HG03060 (cell line): ENCODE measurements around the gene SULT4A1.

Experiments
- ATAC-seq: cut with Tn5 transposase; IDR thresholded peaks from one replicate; pipeline ENCODE4 v1.9.1; 2021; ENCODE audit warnings: low read depth, moderate number of reproducible peaks; ENCODE audit not compliant: unreplicated experiment

Gene SULT4A1

DNA sequence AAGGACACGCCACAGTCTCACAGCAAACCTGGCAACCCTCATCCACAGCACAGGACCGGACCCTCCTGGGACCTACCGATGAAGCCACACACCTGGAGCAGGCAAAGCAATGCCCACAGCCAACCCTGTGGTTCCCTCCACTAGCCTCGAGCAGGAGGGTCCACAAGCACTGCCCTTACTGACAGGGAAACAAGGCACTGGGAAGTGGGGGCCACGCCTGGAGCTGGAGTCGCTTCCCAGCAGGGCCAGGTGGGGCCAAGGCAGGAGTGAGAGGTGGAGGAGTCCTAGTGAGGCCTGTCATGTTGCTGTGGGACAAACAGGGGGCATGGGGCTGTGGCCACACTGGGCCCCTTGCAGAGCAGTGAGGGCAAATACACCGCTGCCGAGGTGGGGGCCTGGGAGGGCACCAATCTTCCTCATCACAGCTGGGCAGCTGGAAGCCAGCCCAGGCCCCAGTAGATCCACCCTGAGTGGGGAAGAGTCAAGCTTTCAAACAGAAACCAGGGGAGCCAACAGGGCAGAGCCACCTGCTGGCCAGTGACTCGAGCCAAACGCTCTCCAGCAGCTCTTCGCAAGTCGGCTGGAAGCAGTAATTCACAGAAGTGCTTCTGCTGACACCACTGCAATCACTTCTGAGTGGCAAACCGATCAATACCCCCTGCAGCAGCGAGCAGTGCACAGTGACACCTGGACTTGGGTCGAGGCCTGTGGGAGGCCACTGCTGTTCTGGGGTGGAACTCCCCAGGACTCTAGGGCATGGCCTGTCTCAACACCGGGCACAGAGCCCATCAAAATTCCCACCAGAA is 13.7 kb downstream of the SULT4A1 start:
- no peak for ATAC-seq

DNA sequence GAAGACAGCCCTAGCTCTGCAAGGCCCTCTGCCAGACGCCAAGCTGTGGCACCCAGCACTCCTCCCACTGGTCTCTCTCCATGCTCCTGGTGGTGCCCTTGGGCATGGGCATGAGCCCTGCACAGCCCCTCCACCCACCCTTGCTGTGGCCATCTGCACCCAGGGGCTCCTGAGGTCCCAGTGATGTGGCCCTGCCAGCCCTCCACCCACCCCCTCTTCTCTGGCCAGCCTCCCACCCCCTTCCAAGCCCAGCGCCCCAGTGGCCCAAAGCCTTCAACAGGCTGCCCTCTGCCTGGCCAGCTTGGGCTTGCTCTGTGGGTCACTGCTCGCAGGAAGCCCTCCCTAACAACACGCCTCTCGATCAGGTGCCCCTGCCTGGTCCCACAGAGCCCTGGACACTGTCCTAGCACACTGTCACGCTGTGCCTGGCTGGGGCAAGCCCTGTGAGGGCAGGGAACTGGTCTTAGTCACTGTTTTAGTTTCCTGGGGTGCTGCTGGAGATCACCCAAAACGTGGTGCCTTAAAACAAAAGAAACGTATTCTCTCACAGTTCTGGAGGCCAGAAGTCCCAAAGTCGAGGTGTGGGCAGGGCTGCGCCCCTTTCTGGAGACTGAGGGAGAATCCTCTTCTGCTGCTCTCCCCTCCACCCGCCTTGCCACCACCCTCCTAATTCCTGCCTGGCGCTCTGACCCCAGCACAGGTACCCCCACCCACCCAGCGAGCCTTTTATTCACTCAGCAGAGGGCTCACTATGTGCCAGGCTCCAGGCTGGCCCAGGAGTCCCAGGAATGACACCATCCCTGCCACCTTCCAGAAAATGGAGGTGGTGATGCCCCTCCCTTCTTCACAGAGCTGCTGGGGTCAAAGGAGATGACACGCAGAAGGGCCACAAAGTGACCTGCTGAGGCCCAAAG is 14.7 kb downstream of the SULT4A1 start:
- no peak for ATAC-seq

DNA sequence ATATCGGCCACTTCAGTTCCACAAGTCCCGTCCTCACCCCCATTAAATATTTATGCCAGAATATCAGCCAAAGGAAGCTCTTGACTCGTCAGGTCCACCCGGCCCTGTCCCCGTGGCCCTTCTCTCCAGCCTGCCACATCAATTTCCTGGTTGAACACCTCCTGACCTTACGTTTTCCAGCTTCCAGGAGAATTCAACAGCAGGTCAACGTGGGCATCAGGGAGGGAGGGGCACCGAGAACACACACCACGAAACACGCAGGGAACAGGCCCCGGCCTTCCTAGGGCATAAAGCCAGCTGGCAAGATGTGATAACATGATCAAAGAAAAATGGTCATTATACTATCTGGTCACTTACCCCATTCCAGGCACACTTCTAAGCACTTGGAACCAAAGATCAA is 15.3 kb downstream of the SULT4A1 start:
- no peak for ATAC-seq

DNA sequence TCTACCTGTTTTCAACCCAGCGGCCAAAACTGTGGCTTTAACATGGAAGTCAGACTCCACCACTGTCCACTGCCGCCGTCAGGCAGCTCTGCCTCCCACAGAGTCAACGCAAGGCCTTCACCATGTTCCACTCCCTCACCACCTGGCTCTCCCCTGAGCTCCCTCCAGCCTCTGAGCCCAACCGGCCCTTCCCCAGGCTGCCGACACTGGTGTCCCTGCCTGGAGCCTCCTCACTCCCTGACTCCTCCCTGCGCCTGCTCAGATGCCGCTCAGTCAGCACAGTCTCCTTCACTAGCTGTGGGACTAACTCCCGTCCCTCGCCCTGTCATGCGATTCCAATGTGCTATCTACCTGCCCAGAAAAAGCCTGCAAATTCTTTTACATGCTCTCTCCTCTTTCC is 16.3 kb downstream of the SULT4A1 start:
- no peak for ATAC-seq

DNA sequence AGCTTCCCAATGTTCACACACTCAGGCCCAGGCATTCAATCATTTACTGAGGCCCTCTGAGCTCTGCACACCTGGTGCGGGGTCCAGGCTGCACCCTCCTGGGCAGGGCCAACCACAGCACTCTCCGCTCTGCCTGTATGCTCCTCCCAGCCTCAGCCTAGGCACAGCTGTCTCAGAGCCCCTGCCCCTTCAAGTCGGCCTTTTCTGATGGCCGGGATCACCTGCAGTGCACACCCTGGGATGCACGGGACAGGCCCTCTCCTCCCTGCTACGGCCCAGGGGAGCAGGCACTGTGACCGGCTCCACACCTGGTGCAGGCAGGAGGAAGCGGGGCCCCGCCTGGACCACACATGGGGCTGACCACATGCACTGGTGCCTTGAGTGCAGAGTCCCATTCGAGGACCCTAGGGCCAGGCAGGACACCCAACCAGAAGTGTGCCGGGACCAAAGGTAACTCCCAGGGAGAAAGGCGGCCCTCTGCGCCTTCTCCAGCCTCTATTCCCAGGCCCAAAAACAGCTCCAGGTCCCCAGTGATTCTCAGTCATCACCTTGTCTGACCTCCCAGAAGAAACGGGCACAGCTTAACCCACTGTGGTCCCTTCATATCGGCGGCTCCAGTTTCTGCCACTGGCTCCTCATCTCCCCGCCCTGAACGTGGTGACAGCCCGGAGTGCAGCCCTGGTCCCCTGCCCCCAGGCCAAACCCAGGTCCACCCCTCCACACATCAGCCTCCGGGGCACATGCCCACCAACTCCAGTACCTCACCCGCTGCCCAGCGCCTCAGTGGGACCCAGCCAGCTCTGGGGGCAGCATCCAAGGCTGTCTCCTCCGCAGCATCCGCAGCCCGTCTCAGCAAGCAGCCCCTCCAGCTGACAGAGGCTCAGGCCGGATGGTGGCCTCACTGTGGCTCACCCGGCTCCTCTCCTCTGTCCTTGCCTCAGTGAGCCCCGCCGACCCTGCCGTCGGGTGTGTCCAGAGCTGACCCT is 17.5 kb downstream of the SULT4A1 start:
- no peak for ATAC-seq

DNA sequence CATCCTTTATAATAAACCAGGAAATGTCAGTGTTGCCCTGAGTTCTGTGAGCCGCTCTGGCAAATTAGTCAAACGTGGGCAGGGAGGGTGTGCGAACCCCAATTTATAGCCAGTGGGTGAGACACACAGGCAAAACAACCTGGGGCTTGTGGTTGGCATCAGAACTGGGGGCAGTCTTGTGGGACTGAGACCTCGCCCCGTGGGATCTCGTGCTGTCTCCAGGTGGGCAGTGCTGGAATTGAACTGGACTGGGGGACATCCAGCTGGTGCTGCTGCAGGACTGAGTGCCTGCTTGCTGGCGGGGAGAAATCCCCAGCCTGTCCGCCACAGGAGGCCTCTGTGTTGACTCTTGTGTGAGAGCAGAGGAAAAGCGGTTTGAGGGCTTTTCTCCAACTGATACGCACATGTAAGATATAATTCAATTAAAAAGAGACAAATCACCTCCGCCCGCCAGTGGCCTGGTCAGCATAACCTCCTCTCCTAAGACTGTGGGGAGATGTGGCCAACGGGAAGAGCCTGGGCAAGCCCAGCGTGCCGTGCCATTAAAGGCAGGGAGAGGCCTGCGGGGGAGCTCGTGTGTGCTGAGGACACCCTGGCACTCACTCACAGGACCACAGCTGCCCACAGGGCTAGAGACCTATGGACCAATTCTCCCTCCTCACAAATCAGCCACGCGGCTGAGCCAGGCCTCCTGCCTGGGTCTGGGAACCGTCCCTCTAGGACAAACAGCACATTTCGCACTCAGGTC is 18.4 kb downstream of the SULT4A1 start:
- no peak for ATAC-seq

DNA sequence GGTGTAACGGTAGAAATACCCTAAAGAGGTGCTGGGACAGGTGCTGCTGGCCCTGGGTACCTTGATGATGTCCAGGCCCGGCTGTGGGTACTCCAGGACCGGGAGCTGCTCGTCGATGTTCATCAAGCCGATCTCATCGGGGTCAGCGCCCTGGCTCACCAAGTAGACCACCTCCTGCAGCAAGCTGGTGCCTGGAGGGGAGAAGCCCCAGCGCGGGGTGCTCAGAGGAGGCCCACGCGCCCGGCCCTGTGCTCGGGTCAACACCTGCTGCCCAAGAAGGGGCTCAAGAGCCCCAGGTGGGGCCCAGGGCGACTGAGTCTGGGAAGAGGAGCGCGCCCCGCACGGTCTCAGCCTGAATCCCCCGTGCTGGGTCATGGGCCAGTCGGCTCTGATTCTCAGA is 20.6 kb downstream of the SULT4A1 start:
- no peak for ATAC-seq

DNA sequence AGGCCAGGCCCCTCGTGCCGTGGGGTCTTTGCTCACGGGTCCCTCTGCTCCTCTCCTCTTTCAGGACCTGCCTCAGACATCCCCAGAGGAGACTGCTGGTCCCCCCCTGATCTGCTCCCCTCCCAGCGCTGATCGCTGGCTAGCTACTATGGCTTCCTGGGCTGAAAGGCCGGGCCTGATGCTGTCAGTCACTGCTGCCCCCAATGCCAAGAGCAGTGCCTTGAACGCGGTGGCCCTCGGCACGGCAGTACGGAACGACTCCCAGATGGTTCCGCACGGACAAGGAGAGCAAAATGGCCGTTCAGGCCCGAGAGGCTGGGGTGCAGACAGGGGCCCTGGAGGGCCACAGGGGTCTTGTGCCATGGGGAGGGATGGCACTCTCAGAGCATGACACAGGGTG is 21.5 kb downstream of the SULT4A1 start:
- ATAC-seq, result no peak

DNA sequence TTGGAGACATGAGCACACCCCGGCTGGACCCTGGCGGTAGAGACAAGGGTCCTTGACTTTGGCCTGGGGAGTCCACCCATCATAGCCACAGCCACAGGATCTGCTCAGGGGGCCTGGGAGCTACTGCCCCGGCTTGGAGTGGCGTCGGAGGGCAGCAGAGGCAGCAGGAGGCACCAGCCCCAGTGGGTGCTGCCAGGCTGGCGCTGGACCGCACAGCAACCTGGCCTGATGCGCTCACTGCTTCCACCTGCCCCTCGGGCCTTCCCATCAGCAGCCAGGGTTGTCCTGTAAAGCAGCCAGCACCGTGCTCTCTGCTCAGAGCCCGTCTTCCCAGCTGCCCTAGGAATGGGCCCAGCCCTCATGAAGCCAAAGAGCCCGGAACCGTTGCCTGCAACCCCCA is 21.9 kb downstream of the SULT4A1 start:
- ATAC-seq, result no peak

DNA sequence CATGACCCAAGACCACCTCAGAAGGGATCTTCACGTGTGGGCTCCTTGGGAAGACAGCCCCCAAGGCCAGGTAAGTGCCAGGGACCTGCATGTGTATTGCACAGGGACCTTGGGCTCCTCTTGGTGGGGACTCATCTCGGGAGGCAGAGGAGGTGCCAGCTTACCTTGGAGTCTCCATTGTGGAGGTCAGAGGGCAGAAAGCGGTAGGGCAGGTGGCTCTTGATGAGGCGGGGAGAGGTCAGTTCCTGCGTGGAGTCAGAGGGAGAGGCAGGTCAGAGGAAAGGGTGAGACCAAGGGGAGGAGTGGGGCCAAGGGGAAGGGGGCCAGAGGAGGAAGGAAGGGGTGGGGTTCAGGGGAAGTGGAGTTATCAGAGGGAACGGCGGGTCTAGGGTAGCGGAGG is 22.5 kb downstream of the SULT4A1 start:
- ATAC-seq, result no peak

DNA sequence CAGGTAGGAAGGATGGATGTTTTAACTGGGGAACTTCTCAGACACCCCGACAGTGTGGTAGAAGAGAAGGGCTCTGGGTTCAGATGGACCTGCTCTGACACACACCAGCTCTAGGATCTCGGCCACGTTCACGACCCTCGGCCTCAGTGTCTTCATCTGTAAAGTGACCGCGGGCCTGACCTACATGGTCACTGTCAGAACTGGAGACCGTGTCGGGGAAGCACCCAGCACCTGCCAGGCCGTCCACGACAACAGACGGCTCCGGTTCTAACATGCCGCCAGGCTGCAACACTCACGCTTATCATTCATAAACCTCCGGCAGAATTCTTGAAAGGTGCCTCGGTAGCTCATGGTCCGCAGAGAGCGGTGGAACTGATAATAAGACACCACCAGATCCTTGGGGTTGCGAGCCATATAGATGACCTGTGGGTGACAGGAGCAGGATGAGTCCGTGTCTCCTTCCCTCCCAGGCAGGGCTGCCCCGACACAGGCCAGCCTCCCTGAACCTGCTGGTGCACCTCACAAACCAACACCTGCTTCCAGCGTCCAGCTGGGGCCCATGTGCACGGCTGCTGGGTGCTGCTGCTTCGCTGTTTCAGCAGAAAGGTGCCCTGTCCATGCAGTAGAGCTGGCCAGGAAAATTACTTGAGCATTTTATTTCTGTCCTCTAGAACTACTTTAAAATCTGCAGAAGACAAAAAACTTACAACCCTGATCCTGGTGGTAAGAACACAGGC is 23.6 kb downstream of the SULT4A1 start:
- ATAC-seq, result no peak

DNA sequence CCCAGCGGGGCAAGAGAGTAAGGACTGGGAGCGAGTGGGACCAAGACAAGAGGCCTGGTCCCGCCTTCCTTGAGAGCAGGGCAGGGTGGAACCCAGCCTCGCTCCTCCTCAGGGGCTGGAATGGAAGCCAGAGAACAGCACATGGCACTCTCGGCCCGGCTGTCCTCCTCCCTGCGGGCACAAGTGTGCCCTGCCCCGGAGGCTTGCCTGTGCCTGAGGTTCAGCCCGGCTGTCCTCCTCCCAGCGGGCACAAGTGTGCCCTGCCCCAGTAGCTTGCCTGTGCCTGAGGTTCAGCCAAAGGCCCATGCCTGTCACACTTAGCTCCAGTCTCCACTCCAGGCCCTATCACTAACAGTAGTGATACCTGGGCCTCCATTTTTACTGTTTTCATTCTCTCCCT is 24.2 kb downstream of the SULT4A1 start:
- ATAC-seq, result no peak

DNA sequence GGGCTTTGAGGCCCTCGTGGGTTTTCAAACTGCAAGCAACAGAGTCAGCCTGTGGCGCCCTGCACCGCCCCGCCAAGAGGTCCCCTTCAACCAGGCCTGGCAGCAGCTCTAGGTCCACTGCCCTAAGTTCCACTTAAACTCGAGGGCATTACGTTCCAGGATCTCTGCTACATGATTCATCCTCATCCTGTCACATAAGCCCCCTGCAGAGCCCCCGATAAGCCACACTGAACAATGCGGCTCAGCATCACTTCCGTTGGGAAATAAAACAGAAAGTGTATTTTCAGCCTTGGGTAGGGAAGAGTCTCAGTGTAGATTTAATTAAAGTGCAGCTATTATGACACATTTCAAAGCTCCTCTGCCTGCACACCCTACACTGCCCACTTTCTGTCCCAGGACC is 24.6 kb downstream of the SULT4A1 start:
- ATAC-seq, result no peak

DNA sequence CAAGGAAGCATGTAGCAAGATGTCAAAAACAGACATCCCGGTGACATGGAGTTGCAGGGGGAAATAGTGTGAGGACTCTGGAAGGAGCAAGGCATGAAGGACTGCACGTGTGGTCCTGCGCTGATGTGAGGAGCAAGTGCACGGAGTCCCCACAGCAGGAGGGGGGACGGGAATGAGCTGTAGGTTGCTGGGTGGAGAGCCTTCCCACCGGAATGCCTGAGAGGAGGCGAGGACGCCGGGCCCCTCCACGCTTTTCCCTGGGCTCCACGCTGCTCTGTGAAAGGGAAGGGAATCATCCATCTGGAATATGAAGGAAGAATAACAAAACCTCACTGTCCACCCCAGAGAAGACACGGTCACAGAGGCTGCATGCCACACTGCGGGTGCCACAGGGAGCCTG is 26.6 kb downstream of the SULT4A1 start:
- ATAC-seq, result no peak

DNA sequence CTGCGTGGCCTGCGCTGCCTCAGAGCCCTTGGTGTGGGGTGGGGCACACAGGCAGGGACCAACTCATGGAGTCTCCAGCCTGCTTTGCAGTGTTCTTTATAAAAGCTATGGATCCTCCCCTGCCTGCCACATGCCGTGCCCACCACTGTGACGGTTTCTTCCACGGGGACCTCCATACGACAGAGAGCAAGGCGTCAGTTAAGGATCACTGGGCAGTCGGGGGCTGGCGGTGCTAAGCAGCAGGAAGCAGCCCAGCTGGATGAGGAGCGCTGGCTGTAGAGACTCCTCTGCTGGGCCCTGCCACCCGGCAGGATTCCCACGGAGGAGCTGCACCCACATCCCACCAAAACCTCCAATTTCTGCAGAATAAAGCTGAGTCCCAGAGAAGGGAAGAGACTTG is 27.1 kb downstream of the SULT4A1 start:
- ATAC-seq, result no peak

DNA sequence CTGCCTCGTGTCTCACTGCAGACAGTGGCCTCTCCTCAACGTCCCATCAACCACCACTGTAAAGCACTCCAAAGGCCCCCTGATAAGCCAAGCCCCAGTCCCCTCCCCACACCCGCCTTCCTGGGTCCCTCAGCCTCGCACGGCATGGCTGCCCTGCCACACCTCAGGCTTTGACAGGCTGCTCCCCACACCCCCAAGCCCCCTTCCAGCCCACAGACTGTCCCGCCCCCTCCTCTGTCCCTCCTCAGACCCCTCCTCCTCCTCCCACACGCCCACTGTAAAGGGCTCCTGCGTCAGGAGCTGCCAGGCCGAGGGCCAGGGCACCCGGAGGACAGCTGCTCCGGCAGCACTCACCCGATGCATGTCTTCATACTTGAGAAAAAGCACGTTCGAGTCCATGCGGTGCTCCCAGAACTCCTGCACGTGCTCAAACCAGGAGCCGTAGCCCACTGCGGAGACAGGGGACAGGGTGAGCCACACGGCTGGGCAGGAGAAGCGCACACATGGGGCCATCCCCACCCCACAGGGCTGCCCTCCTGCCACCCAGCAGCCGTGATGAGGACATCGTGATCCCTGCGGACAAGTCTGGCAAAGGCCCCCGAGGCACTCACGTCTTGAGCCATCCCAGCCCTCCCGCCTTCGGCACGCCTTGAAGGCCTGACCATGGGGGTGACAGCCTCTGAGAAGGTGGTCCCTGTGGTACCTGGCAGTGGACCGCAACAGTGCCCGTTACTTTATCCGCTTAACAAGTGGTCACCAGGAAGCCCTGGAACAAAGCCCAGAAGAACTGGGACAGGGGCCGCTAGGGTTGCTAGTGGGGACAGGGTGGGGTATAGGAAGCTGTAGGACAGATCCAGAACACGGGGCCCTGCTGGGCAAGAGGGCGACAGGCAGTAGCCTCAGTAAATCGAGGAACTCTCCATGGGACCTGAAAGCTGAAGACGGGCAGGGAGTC is 28.8 kb downstream of the SULT4A1 start:
- no peak for ATAC-seq

DNA sequence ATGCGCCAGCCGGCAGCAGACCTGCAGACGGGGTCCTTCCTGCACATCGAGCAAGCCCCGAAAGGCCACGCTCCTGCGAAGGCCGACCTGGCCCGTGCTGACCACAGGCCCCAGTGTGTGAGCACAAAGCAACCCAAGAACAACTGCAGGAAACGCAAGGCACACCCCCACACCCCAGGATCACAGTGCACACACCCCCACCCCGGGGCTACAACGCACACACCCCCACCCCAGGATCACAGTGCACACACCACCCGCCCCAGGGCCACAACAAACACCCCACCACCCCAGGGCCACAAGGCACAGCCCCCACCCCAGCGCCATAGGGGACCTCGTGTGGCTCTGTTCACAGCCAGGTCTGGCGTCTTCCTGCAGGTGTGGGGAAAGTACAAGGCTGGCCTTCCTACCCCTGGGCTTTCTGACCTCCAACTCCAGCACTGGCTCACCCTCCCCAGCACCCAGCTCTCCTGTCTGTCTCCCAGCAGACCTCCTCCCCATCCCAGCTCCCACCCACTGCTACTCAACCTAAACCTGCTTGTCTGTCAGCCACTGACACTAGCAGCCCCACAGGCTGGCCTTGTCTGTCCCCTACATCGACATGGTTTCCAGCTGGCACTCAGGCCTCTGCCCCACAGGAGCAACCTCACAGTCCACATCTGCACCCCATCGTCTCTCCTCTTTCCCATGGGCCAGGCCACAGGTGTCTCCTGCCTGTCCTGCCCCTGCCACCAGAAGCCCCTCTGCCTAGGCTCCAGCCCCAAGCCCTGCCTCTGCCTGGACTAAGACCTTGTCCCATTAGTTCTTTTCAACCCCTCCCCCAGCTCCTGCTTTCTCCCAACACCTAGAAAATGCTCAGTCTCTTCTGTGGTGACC is 29.7 kb downstream of the SULT4A1 start:
- no peak for ATAC-seq
